SK-MEL-5 (cell line): ENCODE data around the gene PON1. TPM values are rescaled to one million over a fixed set of nuclear protein-coding genes. Genes with fewer than 3 reads are reported as not detected.
A peak's percentile ranks its signal among the peaks of the same experiment; 100 is the strongest.

Source experiments
- DNase-seq: peaks from one replicate; pipeline ENCODE4 v3.0.0-alpha.2; 2016; ENCODE audit warnings: low read depth, low spot score
- in situ Hi-C: cut with HindIII; loops from 2 replicates; pipeline ENCODE4 v1.10.0; 2016; ENCODE audit warnings: low sequenced_read_pairs, high pct_unique_total_duplicates, low pct_unique_long_range_greater_than_20kb
- small RNA-seq, 2 experiments: library from RNA; depleted of rRNA; stranded (forward); fragments of <200 nt; gene quantifications; one replicate each; pipeline ENCODE3, GENCODE V24; 2014
- total RNA-seq: library from RNA; depleted of rRNA; stranded (reverse); fragments of >200 nt; shearing (Covaris generic); gene quantifications from 2 replicates; pipeline ENCODE4 v1.2.3, GENCODE V29; 2014; rRNA removed

PON1 gene
- total RNA-seq, 1 experiment from 2014 or later, result not detected

DNA sequence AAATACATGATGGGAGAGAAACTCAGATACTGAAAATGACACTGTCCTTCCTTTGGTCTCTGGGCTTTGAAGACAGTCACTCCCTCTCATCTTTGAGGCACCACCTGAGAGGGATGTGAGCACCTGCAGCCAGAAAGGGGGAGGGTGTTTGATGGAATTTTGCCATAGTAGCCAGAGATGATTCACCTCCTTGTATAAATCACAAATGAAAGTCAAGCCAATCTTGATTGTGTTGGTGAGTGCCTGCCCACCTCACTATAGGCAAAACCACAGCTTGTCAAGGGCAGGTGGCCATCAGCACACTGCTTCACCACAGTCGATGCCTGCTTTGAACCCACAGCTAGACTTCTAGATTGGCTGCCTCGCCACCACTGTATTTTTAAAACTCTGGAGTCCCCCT, 48.2 kb downstream of the PON1 start:
- in situ Hi-C loops, result no loop called here
- DNase-seq, result no peak

DNA sequence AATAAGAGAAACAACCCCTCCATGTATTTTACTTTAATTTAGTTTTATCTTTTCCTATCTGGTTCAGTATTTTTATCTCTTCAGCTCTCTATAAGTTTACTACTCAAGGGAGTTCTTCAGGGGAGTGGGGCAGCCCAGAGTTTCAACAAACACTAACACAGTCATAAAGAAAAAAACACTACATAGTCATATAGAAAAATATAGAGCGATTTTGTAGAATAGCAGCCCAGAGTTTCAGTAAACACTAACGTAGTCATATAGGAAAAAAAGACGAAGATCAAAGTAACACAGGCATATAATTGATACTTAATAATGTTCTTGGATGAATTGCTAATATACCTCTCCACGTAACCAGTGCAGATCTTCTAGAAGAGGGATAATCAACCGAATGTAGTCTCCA, 54.7 kb downstream of the PON1 start:
- in situ Hi-C loops, result no loop called here
- DNase-seq, result no peak

- no peak for DNase-seq
These were observed 56.6 kb downstream of the PON1 start for GRCh38 chr7:95267754-95268153.

GRCh38 chr7:95265634-95266033, 58.7 kb downstream of the PON1 start:
- in situ Hi-C loops, result no loop called here
- DNase-seq, result no peak

More at GRCh38 chr7:95267754-95268153, 56.6 kb downstream of the PON1 start:
- in situ Hi-C loops, result no loop called here

- DNase-seq, result peak; percentile 97
- in situ Hi-C loops, result no loop called here
These were observed 59.9 kb downstream of the PON1 start for GRCh38 chr7:95264363-95264891.

GRCh38 chr7:95263785-95264362, 60.5 kb downstream of the PON1 start:
- in situ Hi-C loops, result no loop called here
- DNase-seq, result no peak

GRCh38 chr7:95262875-95263274, 61.5 kb downstream of the PON1 start:
- in situ Hi-C loops, result no loop called here

DNA sequence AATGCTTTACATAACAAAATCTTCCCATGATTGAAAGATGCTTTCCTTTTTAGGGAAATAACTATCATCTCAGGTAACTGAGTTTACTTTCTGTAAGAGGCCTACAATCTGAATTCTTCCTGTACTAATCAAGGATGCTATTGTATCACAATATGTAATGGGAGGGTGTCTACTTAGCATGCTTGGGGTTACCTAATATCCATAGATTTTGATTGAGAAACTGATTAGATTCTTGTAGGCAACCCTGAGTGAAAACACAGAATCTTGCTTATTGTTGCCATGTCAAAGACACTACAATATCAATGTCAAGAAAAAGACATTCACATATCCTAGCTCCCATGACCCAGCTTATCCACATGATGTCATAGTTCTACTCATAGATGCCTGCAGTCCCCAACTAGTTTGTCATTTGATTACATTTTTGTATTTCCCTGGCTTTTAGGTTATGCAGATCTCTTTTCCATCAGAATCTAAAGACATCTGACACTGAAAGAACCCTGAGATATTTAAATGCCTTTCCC, 62.4 kb downstream of the PON1 start:
- no peak for DNase-seq
- in situ Hi-C loops, result no loop called here

More at GRCh38 chr7:95262875-95263274, 61.5 kb downstream of the PON1 start:
- DNase-seq, result no peak

DNA sequence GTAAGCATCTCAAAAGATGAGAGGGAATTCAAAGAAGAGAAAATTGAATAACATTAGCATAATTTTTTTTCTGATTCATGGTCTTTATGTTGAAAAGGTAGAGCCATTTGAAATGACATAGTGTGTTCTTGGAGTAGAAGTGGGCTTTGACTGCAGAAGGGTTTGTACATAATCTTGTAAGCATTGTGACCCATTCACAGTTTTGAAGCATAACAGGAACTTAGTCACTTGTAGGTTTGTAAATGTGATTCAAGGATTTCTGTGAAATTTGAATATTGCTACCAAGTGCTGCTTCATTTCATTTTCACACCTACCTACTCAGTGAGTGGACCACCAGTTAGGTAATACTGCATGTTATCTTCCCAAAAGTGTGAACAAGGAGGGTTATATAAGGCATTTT, 68.6 kb downstream of the PON1 start:
- DNase-seq, result no peak
- in situ Hi-C loops, result no loop called here

DNA sequence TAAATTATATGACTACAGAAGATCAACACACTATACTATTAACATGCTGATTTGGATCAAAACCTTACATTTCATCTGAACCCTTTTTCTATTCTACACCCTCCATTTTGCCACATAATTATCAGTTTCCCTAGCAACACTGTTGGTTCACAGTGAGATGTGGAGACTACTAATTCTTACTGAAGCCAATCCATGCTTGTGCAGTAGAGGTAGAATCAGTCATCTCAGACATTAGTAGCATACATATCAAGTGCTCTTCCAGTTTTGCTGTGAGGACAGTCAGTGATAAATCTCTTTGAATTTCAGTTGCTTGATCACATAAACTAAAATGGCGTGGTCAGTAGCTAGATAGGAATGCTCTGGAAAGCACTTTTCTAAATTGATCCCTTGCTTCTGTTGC, 70.3 kb downstream of the PON1 start:
- in situ Hi-C loops, result no loop called here

DNA sequence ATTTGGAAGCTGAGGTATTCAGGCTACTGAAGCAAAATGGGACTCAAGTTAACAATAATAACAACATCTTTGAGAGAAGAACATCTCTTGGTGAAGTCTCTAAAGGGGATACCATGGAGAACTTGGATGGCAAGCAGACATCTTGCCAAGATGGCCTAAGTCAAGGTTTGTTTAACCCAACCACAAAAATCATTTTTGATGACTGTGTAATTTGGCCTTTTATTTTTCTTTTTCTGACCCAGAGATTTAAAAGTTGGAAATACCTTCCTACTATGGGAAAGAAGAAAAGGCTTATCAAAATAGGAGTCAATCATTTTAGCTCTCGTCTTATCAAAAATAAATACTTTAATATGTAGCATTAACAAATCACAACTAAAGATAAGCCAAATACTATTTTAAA, 72.4 kb downstream of the PON1 start:
- DNase-seq, result no peak
- in situ Hi-C loops, result no loop called here

More for the DNA sequence above, 70.3 kb downstream of the PON1 start:
- no peak for DNase-seq

- in situ Hi-C loops, result no loop called here
These were observed 73.8 kb downstream of the PON1 start for GRCh38 chr7:95250571-95250970.

More at GRCh38 chr7:95250571-95250970, 73.8 kb downstream of the PON1 start:
- no peak for DNase-seq

Small RNA genes lying within 50 kb of the gene (small RNA-seq; reads per million reads assigned to genes)
- gene AC004022.2, result 0 reads per million in 2 experiments

Other genes starting within 250 kb of the PON1 start
- not detected in 2 replicates for gene PON3, start 71.8 kb upstream of the PON1 start, total RNA-seq
- 248 and 260 TPM in 2 replicates for gene PON2, start 110.5 kb upstream of the PON1 start, total RNA-seq
- gene ASB4, start 161.4 kb upstream of the PON1 start, total RNA-seq, result 156 and 173 TPM in 2 replicates